ENCODE results near the gene SLC25A13. TPM values are rescaled to one million over a fixed set of nuclear protein-coding genes. Genes with fewer than 3 reads are reported as not detected.

Gene SLC25A13
- total and polyA plus RNA-seq, 2 of the 4 experiments (the other 2 are of a cell fraction): 7.4 to 11.7 TPM

GRCh38 chr7:96236198-96237039 is 85.5 kb downstream of the SLC25A13 start:
- no peak overlapping the region for H2BK5ac ChIP-seq (ENCODE audit: low read depth, low read length, poor library complexity, severe bottlenecking)
- H2AK9ac ChIP-seq (replicated peaks; ENCODE audit: low read depth, low read length, poor library complexity): no peak overlapping the region
- no peak overlapping the region for H2BK20ac ChIP-seq (ENCODE audit: low read depth, low read length)
- H3K18ac ChIP-seq (ENCODE audit: low read depth, low read length): no peak overlapping the region
- no peak overlapping the region for H3K4me2 ChIP-seq (ENCODE audit: low read depth, low read length)
- no peak overlapping the region for H3K23ac ChIP-seq (ENCODE audit: low read depth, low read length)
- peak overlapping the region; percentile 44; the same call in 1 of the 2 replicates for H2AK5ac ChIP-seq (ENCODE audit: low read depth, low read length)
- in situ Hi-C loops (cut with MboI; ENCODE audit: low sequenced_read_pairs) (no loop called here), intact Hi-C loops (cut with micrococcal nuclease) (no loop called here), dilution Hi-C loops (cut with HindIII; ENCODE audit: low sequenced_read_pairs, unreplicated experiment) (no loop called here)
- no peak overlapping the region for H3K4ac ChIP-seq (ENCODE audit: low read depth, low read length)
- H4K8ac ChIP-seq (ENCODE audit: low read depth in 2 of 2, low read length in 2 of 2): no peak overlapping the region
- BruUV-seq (replicated peaks): no TSS peak
- H3K9me3 ChIP-seq (ENCODE audit: control insufficient read depth, insufficient read depth, low read length): no peaks in the 10 kb centered on the region
- peak overlapping the region; percentile 55; the same call in 1 of the 2 replicates for H3K14ac ChIP-seq (replicated peaks; ENCODE audit: low read depth, low read length)
- H3K56ac ChIP-seq (ENCODE audit: extremely low read depth, insufficient read depth, low read length): no peak overlapping the region
- no peak overlapping the region for H4K5ac ChIP-seq (ENCODE audit: low read depth, low read length)
- H4K20me1 ChIP-seq (ENCODE audit: insufficient read depth, low read length): 0 out of 2 replicates have a peak, but pooled peaks cover 6% of the 10 kb centered on the region
- peaks cover 4 to 20% of the 10 kb centered on the region in 2 experiments; a peak in 2 of 4 replicates for H3K79me1 ChIP-seq (ENCODE audit: low read depth in 1 of 2, low read length in 2 of 2)
- H3K4me3 ChIP-seq (ENCODE audit: insufficient read depth, low read depth, low read length): no peak overlapping the region
- H2BK120ac ChIP-seq (ENCODE audit: low read depth, low read length): no peak overlapping the region
- WGBS, 2 experiments (ENCODE audit: extremely low coverage in 2 of 2, insufficient read length in 1 of 2): no CpG with 5 or more reads among the region's 5 CpGs
- no peak overlapping the region for H2AFZ ChIP-seq (replicated peaks; ENCODE audit: low read length, poor library complexity)
- TF ChIP-seq MAZ (IDR thresholded peaks at IDR 0.05; ENCODE audit: borderline replicate concordance, low read depth, low read length) (no peak), USF2 (IDR thresholded peaks at IDR 0.05; ENCODE audit: low read depth, low read length) (no peak), CHD1 (IDR thresholded peaks at IDR 0.05; ENCODE audit: low read depth, low read length) (no peak), SMC3 (IDR thresholded peaks at IDR 0.05; ENCODE audit: low read depth, low read length) (no peak), RCOR1 (IDR thresholded peaks at IDR 0.05; ENCODE audit: insufficient replicate concordance, low read length) (no peak), CEBPB (IDR thresholded peaks at IDR 0.05; ENCODE audit: low read depth, low read length) (no peak), RAD21 (IDR thresholded peaks at IDR 0.05; ENCODE audit: low read length) (no peak), RFX5 (IDR thresholded peaks at IDR 0.05; ENCODE audit: low read depth, low read length) (no peak), MXI1 (IDR thresholded peaks at IDR 0.05; ENCODE audit: borderline replicate concordance, low read depth, low read length) (peak; percentile 30; the same call in 1 of the 2 replicates), FOS (IDR thresholded peaks at IDR 0.05; ENCODE audit: low read depth, low read length) (peak; percentile 68; the same call in 1 of the 2 replicates), ELK1 (IDR thresholded peaks at IDR 0.05; ENCODE audit: borderline replicate concordance, low read depth, low read length) (no peak), NFE2L2 (IDR thresholded peaks at IDR 0.05; ENCODE audit: low read depth, low read length) (no peak), BHLHE40 (IDR thresholded peaks at IDR 0.05; ENCODE audit: low read depth, low read length) (peak; percentile 61), MAFK (IDR thresholded peaks at IDR 0.05; ENCODE audit: low read depth, low read length) (no peak), POLR2A (IDR thresholded peaks at IDR 0.05; ENCODE audit: low read depth, low read length) (no peak)
- 0 out of 2 replicates have a peak, but pooled peaks cover 3% of the 10 kb centered on the region for H3K36me3 ChIP-seq (ENCODE audit: control insufficient read depth, insufficient read depth, low read length)
- peaks cover 3% of the 10 kb centered on the region for H3K4me1 ChIP-seq (ENCODE audit: control insufficient read depth, insufficient read depth, low read length)
- POLR2A ChIA-PET (ENCODE audit: unreplicated experiment): no interaction called here
- peaks cover 3% of the 10 kb centered on the region; the same call in 1 of the 2 replicates for H3K9me1 ChIP-seq (ENCODE audit: insufficient read depth, low read length)
- peak; percentile 95 for DNase-seq
- H2BK15ac ChIP-seq (ENCODE audit: low read depth, low read length): no peak overlapping the region
- H3K27ac ChIP-seq (ENCODE audit: insufficient read depth, low read length): 0 out of 2 replicates have a peak overlapping the region, but pooled peaks have one; percentile 37
- no peak overlapping the region for H4K91ac ChIP-seq (ENCODE audit: insufficient read depth, low read depth, low read length)
- H3K27me3 ChIP-seq (ENCODE audit: control insufficient read depth, insufficient read depth, low read length): no peaks in the 10 kb centered on the region
- no peak overlapping the region for H3K9ac ChIP-seq (ENCODE audit: low read depth, low read length)
- peak; percentile 85 for ATAC-seq (ENCODE audit: low read depth)
- CTCF ChIA-PET: interaction anchor here (0.6 to 1.0 kb wide), 3 partner anchors 44 to 912 kb away, joined by 3 to 6 read pairs (median 3); no protein-coding TSS in a partner anchor

All from IMR-90 (cell line).